Measurements from ENCODE around the gene PRKCA.

The PRKCA gene

GRCh38 chr17:66492561-66493005, 190.2 kb downstream of the PRKCA start:
- DNase-seq = no peak

- DNase-seq = peak; percentile 61 to 65
These were observed 191.0 kb downstream of the PRKCA start for GRCh38 chr17:66493283-66494019.

GRCh38 chr17:66494023-66494803, 191.8 kb downstream of the PRKCA start:
- peak; percentile 63 to 81 for DNase-seq

- DNase-seq = no peak
These were observed 192.6 kb downstream of the PRKCA start for GRCh38 chr17:66495035-66495434.

- DNase-seq = no peak
These were observed 193.9 kb downstream of the PRKCA start for GRCh38 chr17:66496306-66496705.

GRCh38 chr17:66498580-66498979, 196.2 kb downstream of the PRKCA start:
- DNase-seq = no peak

GRCh38 chr17:66506641-66507040, 204.2 kb downstream of the PRKCA start:
- DNase-seq = no peak

GRCh38 chr17:66507103-66507923, 204.9 kb downstream of the PRKCA start:
- no peak for DNase-seq

GRCh38 chr17:66507982-66508760, 205.8 kb downstream of the PRKCA start:
- no peak for DNase-seq

GRCh38 chr17:66508896-66509844, 206.8 kb downstream of the PRKCA start:
- DNase-seq = no peak

- no peak for DNase-seq
These were observed 207.5 kb downstream of the PRKCA start for GRCh38 chr17:66509926-66510325.

GRCh38 chr17:66511135-66511534, 208.7 kb downstream of the PRKCA start:
- no peak for DNase-seq

GRCh38 chr17:66514227-66514806, 211.9 kb downstream of the PRKCA start:
- DNase-seq = no peak

GRCh38 chr17:66515974-66516373, 213.6 kb downstream of the PRKCA start:
- no peak for DNase-seq

- no peak for DNase-seq
These were observed 215.1 kb downstream of the PRKCA start for GRCh38 chr17:66517336-66518009.

- DNase-seq = no peak
These were observed 215.7 kb downstream of the PRKCA start for GRCh38 chr17:66518108-66518507.

GRCh38 chr17:66518677-66519076, 216.3 kb downstream of the PRKCA start:
- no peak for DNase-seq

- DNase-seq = no peak
These were observed 216.7 kb downstream of the PRKCA start for GRCh38 chr17:66519154-66519553.

GRCh38 chr17:66520999-66521398, 218.6 kb downstream of the PRKCA start:
- DNase-seq = no peak

Data from inflammatory macrophage (primary cell).